GM18909 (cell line): ENCODE measurements around the gene TMEM63A.
"Not testable (repeated sequence)": the region's sequence is repeated elsewhere in the genome, so short reads cannot be mapped to it uniquely, and the experiment has no call there.

Experiments
- ATAC-seq: cut with Tn5 transposase; IDR thresholded peaks from one replicate; pipeline ENCODE4 v1.9.1; 2021; ENCODE audit warnings: mild to moderate bottlenecking; ENCODE audit not compliant: unreplicated experiment, poor library complexity

The TMEM63A gene

DNA sequence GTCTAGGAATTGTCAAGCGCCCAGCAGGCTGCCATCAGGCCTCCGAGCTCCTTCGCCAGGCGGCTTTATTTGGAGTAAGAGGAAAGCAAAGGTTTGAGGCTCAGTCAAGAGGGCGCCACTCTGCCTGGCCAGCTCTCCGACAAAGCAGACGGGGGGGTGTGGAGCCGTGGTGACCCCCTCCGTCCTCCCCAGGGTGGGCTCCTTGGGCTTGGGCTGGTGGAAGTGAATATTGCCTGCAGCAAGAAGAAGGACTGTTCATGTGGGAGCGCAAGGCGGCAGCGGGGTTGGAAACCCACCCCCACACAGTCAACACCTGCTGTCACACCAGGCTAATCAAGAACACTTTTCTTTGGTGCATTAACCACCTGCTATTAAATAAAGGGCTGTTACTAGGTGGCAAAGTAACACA is 57.6 kb downstream of the TMEM63A start:
- no peak for ATAC-seq

DNA sequence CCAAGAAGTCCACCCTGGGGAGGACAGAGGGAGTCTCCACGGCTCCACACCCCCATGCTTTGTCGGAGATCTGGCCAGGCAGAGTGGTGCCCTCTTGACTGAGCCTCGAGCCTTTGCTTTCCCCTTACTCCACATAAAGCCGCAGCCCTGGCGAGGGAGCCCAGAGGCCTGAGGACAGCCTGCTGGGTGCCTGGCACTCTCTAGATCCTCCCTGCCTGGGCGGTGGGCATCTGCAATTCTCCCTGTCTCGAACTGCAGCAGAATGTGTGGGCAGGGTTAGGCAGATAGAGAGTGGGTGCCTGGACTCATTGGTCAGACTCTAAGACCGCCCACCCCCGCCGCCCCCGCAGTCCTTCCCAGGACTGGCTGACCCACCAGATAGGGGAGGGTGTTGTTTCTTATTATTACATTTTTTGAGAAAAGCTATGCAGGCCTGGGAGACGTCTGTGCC is 58.3 kb downstream of the TMEM63A start:
- no peak for ATAC-seq

DNA sequence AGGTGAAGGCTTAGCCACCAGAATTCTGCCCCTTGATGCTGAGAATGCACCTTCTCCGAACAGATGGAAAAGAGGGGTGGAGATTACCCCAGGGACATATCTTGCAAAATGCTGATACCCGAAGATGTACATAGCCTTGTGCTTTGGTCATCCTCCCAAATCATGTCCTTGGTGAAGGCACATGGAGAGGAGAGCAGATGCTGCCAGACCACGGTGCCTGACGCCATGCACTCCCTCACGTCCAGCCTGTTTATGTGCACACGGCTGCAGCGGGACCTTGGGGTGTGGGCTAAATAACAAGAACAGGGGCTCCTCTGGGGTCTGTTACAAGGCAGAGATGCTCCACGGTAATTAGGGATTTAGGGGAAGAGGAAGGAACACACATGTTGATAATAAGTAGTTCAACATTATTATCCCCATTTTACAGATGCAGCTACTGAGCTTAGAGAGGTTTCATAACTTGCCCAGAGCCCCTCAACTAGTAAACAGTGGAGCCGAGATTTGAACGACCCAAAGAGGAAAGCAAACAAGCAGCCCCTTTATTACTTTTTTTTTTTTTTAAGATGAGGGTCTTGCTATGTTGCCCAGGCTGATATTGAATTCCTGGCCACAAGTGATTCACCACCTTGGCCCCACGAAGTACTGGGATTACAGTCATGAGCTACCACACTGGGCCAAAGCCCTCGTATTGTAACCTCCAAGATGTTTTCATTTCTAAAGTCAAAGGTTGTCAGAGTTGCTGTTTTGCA is 59.4 kb downstream of the TMEM63A start:
- ATAC-seq, result no peak

DNA sequence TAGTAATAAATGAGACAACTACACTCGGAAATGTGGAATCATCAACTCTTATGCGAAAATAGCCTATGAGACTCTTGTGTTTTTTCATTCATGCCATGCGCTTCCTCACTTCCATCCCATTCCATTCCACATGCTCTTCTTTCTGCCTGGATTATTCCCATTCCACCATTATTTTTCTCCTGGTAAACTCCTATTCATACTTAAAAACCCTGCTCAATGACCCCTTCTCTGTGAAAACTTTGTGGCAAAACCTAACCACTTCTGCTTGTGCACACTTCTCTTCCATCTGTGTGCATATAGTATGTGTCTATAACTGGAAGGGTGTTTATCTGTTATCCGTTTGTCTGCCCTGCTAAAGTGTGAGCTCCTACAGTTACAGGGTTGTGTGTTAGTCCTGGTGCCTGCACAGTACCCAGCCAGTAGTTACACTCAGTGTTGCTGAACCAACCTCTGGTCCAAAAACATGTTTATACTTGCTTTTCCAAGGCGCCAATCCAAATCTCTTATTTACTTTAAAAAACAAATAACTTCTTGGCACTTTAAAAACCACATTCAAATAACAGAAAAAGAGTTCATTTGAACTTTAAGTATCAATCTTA is 61.6 kb downstream of the TMEM63A start:
- no peak for ATAC-seq

DNA sequence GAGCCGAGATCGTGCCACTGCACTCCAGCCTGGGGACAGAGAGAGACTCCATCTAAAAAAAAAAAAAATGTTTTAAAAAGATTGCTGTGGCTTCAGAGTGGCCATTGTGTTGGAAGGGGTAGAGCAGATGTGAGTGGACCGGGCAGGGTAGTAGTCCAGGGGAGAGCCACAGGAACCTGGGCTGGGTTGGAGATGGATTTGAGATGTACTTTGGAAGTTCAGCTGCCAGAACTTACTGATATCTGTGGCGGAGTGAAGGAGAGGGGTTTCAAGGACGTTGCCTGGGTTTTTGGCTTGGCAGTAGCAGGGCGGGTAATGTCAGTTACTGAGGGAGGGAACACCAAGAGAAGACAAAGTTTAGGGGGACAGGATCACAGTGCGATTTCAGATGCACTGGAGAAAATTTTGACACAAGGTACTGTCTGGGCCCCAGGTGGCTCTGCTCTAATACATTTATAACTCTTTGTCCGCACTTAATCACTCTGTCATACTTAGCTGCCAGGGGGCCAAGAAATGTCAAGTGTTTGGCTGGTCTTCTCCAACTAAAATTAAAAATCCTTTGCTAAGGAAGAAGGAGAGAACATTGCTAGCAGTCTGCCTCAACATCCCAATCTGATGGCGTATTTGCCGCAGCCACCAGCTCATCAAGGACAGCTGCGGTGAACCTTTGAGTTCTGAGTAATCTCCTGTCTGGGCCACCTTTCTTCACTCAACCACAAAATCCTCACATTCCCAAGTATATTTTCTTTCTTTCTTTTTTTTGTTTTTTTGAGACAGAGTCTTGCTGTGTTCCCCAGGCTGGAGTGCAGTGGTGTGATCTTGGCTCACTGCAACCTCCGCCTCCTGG is 62.6 kb downstream of the TMEM63A start:
- ATAC-seq, result no peak

DNA sequence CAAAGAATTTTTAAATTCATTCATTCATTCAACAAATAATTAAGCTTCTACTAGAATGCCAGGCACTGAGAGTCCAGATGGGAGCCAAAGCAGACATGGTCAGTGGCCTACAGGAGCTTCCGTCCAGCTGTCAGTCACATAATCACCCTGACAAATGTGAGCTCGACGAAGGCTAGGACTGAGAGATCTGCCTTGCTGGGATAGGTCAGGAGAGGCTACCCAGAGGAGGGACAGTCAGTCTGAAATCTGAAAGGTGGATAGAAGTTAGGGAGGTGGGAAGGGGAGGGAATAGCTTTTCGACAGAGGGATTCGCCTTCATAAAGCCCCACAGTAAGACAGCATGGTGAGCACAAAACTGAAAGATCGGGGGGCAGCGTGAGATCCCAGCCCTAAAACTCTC is 64.0 kb downstream of the TMEM63A start:
- no peak for ATAC-seq

DNA sequence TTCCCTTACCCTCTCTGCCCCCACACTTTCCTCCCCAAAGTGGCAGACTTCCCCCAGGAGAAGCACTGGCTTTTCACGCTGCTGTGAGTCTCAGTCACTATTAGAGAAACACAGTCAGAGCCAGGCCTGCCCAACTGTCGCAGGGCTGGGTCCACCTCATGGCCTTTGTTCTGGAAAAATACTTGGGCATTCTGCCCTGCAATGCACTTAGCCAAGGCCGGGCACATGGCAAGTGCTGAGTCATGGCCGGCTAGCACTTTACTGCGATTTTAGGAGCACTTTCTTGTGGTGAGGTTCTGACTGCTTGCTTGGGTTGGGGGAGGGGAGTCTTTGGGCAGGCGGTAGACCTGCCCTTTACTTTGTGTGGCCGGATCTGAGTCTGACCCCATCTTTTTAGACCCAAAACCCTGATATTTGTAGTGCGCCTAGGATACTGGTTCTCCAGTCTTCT is 64.5 kb downstream of the TMEM63A start:
- no peak for ATAC-seq

DNA sequence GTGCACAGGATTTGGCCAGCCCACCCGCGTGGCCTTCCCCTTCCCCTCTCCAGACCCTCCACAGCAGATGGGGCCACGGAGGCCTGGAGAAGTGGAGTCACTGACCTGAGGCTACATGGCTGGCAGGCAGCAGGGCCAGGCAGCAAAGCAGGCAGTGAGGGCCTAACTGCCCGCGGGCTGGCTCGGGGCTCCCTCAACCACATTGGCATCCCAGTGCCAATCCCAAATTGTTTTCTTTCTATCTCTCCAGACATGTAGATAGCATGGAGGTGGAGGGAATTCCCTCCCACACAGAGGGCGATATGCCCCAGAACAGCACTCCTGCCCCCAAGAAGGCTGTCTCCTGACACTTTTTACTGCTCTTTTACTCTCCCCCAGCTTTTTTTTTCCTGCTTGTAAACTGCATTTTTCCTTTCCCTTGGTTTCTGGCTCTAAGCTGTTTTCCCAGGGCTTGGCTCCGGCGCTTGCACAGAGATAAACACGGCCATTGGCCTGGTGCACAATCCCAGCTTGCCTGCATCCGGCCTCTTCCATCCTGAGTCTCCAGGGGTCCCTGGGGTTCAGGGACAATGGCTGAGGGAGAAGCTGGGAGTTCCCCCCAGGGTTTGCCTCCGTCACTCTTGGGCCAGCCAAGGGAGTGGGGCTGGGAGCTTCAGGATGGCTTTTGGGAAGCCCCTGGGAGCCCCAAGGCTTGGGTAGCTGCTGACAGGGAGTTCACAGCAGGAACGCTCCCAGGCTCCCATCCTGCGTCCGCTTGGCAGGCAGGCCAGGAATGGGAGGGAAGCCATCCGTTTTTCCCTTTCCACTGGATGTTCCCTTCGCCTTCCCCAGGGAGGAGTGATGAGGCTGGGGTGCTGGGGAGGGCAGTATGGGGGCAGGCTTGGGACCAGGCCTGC is 65.3 kb downstream of the TMEM63A start:
- no peak for ATAC-seq

DNA sequence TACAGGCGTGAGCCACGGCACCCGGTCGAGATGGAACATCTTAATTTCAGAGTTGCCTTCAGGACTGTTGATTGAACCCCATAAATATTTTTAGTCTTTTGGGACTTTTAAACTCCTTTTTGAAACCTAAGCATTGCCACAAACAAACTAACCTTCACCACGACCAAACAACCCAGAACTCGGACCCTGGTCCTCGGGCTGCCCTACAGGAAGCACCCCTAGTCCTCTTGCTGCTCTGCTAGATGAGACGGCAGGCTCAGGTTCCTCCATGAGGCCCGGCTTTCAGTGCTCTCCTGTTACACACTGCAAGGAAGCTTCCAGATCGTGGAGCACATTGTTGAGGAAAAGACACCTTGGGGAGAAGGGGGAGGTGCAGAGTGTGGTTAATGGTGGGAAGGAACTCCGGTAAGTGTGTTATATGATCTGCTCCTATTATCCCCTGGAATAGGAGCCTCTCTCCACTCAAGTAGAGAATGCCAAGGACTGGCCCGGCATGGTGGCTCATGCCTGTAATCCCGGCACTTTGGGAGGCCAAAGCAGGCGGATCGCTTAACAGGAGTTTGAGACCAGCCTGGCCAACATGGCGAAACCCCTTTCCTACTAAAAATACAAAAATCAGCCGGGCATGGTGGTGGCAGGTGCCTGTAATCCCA is 66.5 kb downstream of the TMEM63A start:
- no peak for ATAC-seq

DNA sequence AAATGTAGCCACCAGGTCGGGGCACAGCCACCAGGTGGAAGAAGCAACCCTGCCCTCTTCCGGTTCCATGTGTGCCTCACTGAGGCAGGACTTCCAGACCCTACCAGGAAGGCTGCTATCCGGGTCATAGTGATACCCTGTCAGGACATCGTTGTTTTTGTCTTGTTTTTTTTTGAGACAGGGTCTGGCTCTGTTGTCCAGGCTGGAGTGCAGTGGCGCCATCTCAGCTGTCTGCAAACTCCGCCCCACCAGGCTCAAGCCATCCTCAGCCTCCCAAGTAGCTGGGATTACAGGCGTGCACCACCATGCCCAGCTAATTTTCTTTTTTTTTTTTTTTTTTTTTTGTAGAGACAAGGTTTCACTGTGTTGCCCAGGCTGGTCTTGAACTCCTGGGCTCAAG is 67.1 kb downstream of the TMEM63A start:
- not testable (repeated sequence) for ATAC-seq

DNA sequence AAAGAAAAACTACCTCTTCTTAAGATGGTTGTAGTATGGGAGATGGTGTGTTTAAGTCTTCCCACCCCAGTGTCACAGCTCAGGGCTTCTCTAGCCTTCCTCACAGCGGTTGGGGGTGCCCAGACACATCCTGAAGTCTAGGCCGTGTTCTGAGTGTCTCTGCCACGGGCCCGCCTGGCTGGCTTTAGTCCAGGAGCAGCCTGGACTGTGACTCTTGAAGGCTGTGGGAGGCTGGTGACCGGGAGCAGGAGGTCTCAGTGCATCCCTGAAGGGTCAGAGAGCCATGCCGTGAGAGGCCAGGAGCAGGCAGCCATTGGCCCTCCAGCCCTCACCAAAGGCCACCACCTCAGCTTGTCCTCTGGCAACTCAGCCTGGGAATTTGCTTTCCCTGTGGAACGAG is 67.8 kb downstream of the TMEM63A start:
- ATAC-seq, result no peak

DNA sequence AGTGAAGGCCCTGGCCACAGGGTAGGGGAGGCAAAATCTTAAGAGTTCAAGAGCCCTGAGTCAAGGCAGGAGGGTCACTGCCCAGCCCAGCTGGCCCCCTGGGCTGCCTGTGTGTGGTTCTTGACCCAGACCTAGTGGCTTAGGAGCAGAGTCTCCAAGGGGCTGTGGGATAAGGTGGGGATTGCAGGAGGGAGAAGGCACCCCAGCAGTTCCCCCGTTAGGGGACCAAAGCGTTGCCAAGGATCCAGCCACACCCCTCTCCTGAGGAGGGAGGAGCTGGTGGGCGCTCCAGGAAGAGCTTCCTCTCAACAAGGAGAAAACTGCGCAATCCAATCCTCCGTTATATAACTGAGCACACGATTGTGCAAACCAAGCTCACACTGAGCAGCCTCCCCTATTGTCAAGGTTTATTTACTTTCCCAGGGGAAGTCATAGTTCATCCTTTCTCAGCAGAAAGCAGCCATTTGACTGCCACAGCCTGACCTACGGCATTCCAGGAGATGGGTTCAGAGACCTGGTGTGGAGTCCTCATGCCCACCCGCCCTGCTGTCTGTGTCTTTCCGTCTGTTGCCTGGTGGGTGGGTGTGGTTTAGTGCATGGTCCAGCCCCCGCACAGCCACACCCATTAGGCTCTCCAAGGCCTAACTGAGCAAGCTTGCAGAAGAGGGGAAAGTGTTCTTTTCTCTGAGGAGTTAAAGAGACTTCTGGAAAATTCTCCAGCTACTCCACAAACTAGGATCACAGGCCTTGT is 68.8 kb downstream of the TMEM63A start:
- no peak for ATAC-seq

DNA sequence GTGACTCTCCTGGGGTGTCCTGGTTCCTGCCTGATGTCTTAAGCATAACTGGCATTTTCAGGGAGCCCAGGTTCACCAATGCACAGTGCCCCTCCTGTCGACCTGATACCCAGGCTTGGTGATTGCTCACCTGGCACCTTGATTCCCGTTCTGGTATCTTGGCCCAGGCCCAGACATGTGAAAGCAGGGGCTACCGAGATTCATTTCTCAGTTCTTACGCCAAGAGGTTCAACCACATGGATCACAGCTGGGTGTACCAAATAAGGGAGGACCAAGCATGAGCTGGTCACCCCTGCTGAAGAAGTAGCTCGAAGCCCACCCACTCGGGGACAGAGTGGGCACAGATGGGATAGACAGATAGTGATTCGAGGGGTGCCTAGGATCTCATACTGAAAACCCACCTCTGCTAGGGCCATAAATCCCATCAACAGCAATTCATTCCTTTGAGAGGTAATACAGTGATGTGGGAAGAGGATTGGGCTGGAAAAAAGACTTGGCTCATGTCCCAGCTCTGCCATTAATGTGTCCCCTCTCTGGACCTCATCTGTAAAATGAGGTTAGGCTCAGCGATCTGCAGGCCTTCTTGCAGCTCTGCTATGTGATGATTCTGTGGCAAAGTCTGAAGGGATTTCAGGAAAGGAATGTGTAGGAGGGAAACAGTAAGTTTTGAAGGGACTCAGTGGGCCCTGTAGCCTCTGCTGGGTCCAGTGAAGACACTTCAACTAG is 69.5 kb downstream of the TMEM63A start:
- no peak for ATAC-seq

DNA sequence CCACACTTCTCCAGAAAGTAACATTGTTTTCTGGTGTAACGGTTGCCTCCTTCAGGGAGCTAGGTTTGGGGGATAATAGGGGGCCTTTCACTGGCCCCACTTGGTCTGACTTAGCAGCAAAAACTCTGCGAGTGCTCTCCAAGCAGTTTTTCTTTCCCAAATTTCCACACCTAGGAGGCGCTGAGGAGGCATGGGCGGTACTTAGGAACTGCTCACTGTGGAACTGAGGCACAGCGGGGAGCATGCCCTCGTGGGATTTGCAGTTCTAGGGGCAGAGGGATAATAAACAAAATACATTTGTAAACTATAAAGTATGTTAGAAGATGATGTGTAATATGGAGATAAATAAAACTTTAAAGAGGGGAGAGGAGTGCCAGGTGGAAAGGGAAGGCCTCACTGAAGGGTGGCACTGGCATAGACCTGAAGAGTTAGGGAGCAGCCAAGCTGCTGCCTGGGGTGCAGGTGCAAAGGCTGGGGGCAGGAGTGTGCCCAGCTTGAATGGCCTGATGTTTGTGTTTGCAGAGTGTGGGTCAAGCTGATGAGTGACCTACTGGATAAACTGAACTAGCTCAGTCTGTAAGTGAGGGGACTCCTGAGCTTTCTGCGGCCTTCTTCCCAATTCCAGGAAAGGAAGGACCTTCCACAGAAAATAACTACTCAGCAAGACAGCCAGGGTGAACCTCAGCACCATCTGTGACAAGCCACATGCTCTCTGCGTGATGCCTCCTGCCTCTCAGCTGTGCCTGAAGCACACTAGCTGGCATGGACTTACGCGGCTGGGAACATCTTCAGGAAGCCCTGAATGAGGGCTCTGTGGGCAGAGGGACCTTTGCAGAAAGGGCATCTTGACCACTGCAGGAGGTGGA is 70.3 kb downstream of the TMEM63A start:
- ATAC-seq, result no peak

DNA sequence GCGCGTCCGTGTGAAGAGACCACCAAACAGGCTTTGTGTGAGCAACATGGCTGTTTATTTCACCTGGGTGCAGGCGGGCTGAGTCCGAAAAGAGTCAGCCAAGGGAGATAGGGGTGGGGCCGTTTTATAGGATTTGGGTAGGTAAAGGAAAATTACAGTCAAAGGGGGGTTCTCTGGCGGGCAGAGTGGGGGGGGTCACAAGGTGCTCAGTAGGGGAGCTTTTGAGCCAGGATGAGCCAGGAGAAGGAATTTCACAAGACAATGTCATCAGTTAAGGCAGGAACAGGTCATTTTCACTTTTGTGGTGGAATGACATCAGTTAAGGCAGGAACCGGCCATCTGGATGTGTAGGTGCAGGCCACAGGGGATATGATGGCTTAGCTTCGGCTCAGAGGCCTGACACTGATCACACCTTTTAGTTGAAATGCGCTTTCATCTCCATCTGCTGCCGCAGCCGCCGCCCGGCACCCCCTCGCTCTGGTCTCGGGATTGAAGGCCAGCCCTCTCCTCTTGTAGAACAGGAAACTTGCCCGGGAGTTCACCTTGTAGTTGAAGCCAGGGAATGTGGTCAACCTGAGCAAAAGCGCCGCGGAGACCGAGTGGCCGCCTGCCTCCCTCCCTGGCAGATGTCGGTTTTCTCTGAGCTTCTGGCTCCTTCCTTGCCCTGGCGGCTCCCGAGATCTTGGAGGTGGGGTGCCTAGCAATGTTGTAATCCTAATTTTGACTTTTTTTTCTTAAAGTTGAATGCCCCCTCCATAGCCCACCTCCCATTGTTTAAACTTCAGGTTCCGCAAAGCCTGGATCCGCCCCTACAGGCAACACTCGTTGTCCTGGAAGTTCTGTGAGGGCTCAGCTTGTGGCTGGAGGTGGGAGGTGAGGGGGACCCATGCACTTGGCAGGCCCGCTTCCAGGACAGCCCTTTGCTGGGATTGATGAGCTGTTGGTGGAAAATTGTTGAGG is 71.3 kb downstream of the TMEM63A start:
- ATAC-seq, result not testable (repeated sequence)

DNA sequence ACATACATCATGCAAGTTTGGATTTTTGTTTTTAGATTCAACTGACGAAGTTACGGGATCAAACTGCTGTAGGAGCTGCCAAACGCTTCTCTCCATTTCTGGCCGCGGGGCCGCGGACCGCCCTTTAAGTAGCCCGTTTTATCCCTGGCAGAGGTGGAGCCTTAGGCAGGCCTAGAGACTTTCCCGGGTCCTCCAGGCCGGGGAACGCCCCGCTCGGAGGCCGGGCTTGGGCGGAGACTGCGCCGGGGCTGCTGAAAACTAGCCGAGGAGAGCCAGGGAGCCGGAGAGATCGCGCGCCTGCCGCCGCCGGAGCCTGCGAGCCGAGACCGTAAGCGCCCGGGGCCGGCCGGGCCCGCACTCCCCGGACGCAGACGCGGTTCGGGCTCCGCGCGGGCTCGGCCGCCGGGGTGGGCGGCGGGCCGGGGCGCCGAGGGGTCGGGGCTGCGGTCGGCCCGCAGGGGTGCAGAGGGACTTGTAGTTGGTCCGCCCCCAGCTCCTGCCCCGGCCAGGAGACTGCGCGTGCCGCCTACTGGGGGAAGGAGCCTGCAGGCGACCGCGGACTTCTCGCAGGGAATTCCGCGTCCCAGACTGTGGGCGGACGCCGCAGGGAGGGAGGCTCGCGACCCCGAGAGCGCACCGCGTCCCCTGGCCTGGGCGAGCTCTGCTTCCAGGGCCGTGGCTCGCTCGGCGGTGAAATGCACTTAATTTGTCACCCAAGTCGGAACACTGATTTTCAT is 72.2 kb downstream of the TMEM63A start, which contains the start of gene EPHX1:
Gene EPHX1 (plus strand): TSS at position 283 of the 737 bp plus-strand sequence. CDS start 18,606 bp downstream, outside the sequence.
- ATAC-seq, result peak; percentile 96
